GM18861 (cell line): Measurements from ENCODE around the gene HHIPL1.
A peak's percentile ranks its signal among the peaks of the same experiment; 100 is the strongest.

Source experiments
- ATAC-seq: cut with Tn5 transposase; IDR thresholded peaks from one replicate; pipeline ENCODE4 v1.9.1; 2021; ENCODE audit not compliant: unreplicated experiment

The HHIPL1 gene

DNA sequence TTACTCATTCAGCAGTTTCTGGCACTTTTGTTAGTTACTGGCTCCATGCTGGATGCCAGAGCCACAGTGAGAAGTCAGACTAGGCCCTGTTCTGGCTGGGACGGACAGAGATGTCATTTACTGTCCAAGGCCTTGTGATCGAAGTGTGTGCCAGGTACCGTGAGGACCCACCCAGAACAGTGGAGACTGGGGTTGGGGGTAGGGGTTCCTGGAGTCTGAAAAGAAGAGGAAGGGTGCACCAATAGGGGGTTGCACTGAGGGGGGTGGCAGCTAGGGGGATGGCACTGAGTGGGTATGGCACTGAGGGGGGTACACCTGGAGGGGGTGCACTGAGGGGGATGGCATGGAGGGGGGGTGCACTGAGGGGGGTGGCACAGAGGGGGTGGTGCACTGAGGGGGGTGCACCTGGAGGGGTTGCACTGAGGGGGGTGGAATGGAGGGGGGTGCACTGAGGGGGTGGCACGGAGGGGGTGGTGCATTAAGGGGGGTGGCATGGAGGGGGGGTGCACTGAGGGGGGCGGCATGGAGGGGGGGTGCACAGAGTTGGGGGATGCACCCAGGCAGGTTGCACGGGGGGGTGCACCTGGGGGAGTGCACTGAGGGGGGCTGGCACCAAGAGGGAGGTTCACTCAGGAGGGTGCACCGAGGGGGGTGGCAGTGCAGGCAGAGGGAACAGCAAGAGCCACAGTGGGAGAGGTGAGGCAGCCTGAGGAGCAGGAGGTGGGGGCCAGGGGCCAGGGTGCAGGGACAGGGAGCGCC, 28.6 kb downstream of the HHIPL1 start:
- no peak for ATAC-seq

DNA sequence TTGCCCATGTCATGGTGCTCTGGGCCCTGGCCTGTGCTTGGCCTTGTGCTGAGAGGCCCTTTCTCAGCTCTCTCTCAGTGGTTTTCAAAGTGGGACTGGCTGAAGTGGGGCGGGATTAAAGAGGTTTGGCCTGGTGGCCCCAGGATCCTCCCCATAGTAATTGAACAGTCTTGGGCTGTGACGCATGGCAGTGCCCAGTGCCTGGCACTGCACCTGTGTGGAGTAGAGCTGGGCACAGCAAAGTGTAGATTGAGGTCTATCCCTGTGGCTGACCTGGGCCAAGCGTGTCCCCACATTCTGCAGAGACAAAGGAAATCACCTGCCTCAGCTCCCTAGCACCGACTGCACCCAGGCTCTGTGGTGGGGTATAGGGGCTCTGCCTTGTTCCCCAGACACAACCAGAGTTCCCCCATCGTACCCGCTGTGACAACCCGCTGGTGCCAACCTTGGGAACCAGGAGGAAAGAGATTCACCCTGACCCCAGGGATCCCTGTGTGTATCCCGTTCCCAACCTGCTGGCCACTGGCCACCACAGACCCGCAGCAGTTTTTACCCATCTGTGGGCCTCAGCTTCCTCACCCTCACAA, 29.2 kb downstream of the HHIPL1 start:
- no peak for ATAC-seq

DNA sequence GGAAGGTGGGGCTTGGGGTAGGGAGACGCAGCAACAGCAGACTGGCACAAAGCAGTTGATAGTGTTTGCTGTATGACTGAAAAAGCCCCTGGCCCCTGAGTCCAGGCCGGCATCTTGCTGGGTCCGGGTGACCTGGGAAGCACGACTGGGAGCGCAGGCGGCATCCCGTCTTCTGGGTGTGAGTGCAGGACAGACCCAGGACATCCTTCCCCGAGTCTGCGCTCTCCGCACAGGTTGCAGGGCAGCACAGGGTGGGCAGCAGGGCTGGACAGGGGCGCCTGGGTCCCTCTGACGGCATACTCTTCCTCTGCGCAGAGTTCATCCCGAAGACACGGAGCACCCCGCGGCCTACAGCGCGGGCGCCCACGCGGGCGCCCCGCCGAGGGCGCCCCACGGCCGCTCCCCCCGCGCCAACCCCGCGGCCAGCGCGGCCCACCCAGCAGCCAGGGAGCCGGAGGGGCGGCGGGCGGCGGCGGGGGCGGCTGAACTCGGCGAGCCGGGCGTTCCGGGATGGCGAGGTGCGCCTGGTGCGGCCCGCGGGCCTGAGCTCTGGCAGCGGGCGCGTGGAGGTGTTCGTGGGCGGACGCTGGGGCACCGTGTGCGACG, 29.9 kb downstream of the HHIPL1 start:
- no peak for ATAC-seq

- ATAC-seq: no peak
Measured at GRCh38 chr14:99675382-99675835, 30.5 kb downstream of the HHIPL1 start.

- ATAC-seq: no peak
Measured at GRCh38 chr14:99675951-99676350, 31.0 kb downstream of the HHIPL1 start.

DNA sequence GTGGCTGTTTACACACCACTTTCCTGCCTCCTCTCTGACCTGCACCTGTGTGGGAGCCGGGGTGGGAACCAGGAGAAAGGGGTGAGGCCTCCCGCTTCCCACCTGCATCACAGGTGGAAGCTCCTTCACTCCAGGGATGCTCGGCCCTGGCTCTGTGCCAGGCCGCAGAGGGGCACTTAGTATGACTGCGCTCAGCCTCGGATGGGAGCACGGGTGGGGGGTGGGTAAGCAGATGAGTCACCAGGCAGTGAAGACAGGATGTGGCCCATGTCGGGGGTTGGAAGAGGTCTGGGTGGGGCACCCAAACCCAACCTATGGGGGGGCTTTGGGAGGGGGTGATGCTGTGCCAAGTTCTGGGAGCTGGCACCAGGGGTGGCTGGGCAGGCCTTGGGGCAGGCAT, 31.7 kb downstream of the HHIPL1 start:
- ATAC-seq: no peak

GRCh38 chr14:99677231-99678140, 32.6 kb downstream of the HHIPL1 start:
- no peak for ATAC-seq

DNA sequence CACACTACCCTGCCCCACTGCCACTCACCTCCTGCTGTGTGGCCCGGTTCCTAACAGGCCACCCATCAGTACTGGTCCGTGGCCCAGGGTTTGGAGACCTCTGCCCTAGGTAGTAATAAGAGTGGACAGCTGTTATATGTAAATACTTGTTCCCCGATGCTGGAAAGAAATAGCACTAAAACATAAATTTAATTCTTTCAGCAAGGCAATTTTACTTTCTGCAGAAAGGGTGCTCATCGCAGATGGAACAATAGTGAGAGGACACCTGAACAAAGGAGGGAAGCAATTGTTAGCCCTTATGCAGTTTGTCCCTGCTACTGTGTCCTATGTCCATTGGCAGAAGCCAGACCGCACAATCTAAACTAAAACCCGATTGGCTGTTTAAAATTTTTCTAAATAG, 33.3 kb downstream of the HHIPL1 start:
- no peak for ATAC-seq

DNA sequence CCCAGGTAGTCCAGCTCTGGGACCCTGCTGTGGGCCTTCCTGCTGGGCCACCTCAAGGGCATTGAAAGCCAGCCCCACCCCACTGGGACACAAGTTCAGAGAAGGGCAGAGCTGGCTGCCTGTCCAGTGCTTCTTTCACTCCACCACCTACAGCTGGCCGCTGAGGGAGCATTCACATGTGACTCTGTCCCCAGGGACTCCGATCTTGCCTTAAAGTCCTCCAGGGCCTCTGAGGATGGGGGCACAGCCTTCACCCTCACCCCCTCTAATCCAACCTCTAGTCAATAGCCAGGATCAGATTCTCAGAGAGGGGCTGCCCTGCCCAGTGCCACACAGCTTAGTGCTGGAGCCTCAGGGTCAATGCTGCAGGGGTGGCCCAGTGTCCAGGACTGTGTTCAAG, 34.2 kb downstream of the HHIPL1 start:
- ATAC-seq: no peak

- no peak for ATAC-seq
Measured at GRCh38 chr14:99679543-99679942, 34.6 kb downstream of the HHIPL1 start.

- ATAC-seq: no peak
Measured at GRCh38 chr14:99679996-99680395, 35.1 kb downstream of the HHIPL1 start.

- ATAC-seq: no peak
Measured at GRCh38 chr14:99681101-99681831, 36.3 kb downstream of the HHIPL1 start.

GRCh38 chr14:99681832-99682148, 36.9 kb downstream of the HHIPL1 start:
- ATAC-seq: no peak

DNA sequence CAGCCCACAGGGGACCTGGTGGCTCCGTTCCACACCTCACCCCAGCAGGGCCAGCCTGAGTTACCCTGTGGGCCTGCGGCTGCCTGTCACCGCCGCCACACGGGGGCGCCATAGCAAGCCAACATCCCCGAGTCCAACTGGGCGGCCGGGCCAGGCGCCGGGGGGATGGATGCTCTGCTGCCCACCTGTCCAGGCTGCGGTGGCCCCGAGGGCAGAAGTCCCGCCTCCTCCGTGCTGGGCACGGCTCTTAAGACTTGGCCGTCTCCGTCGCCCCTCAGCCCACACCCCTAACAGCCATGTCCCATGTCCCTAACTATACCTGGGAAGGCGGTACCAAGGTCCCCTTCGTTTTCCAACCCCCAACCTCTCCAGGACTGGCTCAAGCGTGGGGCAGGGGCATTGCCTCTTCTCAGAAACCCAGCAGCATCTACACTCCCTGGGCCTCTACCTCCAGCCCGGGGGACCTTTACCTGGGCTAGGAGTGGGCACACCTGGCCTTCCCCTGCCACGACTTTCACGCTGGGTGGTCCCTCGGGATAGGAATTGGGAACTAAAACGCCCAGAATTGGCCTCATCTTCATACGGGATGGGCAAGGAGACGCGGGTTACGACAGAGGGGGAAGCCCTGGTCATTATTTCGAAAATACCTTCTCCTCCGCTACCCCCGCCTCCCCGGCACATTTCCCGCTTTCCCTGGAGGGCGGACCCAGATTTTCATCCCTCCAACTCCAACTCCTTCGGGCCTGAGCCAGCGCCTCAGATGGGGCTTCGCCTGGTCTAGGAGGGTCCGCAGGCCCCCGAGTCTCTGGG, 38.1 kb downstream of the HHIPL1 start:
- ATAC-seq: peak; percentile 45

- ATAC-seq: peak; percentile 86
Measured at GRCh38 chr14:99683619-99684409, 38.9 kb downstream of the HHIPL1 start, which contains the start of gene CYP46A1. Gene CYP46A1 (plus strand): TSS chr14:99684298. CDS start chr14:99684418, 120 bp downstream.

DNA sequence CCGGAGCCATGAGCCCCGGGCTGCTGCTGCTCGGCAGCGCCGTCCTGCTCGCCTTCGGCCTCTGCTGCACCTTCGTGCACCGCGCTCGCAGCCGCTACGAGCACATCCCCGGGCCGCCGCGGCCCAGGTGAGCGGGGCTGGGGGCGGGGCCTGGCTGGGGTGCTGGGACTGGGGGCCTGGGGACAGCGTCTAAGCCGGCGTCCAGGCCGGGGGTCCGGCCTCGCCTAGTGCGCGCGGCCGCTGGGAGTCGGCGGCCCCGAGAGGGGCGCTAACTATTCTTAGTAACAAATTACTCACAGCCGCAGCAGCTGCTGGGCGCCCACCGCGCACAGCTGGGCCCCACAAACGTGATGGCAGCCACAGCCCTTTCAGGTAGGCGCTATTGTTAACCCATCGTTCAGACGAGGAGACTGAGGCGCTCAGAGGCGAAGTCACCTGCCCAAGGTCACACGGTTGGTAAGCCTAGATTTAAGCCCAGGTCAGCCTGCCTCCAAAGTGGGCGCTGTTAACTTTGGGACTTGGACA, 39.5 kb downstream of the HHIPL1 start:
- ATAC-seq: peak; percentile 31

- ATAC-seq: no peak
Measured at GRCh38 chr14:99685151-99685591, 40.2 kb downstream of the HHIPL1 start.

DNA sequence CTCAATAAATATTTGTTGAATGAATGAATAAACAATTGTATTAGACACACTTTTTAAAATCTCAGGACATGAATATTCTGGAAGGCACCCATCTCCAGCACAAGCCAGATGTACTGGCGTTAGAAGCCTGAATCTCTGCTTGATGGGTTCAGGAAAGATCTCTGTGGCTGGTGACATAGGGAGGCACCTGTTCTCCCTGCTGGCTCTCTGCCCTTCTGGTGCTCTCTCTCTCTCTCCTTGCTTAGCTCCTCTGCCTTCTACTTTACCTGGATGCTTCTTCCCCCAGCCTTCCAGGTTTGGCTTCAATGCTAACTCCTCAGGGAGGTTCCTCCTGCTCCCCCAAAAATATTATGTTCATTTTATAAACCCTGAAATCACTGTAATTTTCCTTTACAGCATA, 40.7 kb downstream of the HHIPL1 start:
- no peak for ATAC-seq
